ENCODE results near the gene TMEM53.
A peak's percentile ranks its signal among the peaks of the same experiment; 100 is the strongest.

DNA sequence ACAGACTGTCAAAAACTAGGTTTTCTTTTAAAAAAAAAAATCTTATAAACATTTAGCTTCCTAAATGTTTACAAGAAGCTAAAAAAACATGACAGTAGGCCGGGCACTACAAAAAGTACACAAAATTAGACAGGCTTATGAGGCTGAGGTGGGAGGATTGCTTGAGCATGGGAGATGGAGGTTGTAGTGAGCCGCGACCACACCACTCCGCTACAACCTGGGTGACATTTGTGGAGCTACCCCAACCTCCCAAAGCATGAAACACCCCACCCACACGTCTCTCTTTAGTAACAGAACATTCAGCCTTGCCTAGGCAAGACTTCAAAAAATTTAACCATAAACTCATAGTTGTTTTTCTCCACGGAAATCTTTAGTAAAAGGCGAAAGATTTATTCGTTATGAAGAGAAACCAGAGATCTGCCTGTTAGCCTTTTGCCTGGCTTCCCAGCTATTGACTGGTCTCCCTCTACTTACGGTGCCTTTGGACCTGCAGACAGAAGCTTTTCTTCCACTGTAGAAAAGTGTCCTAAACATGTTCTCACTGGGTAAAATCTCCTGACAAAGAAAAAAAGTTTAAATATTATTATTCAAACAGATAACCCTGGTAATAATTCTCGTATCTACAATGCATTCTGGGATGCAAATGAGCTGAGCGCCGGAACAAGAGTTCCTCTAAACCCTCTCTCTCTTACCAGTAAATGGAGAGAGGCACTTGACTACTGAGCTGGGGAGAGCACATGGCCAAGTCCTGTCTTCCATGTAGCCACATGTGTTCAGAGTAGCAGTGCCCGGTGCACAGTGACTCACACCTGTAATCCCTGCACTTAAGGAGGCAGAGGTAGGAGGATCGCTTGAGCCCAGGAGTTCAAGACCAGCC lies 47.4 kb upstream of the TMEM53 start:
- TF ChIP-seq, protein P1, sequence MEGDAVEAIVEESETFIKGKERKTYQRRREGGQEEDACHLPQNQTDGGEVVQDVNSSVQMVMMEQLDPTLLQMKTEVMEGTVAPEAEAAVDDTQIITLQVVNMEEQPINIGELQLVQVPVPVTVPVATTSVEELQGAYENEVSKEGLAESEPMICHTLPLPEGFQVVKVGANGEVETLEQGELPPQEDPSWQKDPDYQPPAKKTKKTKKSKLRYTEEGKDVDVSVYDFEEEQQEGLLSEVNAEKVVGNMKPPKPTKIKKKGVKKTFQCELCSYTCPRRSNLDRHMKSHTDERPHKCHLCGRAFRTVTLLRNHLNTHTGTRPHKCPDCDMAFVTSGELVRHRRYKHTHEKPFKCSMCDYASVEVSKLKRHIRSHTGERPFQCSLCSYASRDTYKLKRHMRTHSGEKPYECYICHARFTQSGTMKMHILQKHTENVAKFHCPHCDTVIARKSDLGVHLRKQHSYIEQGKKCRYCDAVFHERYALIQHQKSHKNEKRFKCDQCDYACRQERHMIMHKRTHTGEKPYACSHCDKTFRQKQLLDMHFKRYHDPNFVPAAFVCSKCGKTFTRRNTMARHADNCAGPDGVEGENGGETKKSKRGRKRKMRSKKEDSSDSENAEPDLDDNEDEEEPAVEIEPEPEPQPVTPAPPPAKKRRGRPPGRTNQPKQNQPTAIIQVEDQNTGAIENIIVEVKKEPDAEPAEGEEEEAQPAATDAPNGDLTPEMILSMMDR (IDR thresholded peaks at IDR 0.05), result no peak
- TF ChIP-seq POLR2A (IDR thresholded peaks at IDR 0.05) (peak; percentile 50), POLR2AphosphoS5 (IDR thresholded peaks at IDR 0.05) (no peak)

Data from prostate gland (tissue), 2 donors.